ENCODE measurements around the gene EPG5.

DNA sequence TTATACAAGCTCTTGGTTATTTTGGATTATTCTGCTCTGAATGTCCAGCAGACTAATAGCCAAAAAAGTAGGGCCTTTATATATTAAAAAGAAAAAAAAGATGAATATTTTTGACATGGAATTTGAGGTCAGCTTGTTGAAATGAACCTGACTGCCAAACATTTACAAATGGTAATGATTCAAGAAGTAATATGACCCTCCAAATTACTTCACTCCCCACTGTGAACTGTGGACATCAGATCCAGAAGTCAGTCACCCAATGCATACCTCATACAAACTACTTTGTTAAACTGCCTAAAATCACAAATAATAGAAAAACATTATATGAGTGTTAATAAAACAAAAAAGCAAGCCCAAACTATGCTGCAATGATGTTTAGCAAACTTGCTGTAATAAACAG is 10.0 kb downstream of the EPG5 start:
- TF ChIP-seq, protein P1, sequence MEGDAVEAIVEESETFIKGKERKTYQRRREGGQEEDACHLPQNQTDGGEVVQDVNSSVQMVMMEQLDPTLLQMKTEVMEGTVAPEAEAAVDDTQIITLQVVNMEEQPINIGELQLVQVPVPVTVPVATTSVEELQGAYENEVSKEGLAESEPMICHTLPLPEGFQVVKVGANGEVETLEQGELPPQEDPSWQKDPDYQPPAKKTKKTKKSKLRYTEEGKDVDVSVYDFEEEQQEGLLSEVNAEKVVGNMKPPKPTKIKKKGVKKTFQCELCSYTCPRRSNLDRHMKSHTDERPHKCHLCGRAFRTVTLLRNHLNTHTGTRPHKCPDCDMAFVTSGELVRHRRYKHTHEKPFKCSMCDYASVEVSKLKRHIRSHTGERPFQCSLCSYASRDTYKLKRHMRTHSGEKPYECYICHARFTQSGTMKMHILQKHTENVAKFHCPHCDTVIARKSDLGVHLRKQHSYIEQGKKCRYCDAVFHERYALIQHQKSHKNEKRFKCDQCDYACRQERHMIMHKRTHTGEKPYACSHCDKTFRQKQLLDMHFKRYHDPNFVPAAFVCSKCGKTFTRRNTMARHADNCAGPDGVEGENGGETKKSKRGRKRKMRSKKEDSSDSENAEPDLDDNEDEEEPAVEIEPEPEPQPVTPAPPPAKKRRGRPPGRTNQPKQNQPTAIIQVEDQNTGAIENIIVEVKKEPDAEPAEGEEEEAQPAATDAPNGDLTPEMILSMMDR (IDR thresholded peaks at IDR 0.05; ENCODE audit: insufficient read depth, low read length): no peak
- no peak for TF ChIP-seq GABPA (IDR thresholded peaks at IDR 0.05; ENCODE audit: low read depth)
